Measurements from ENCODE around the gene APEH.

APEH gene

DNA sequence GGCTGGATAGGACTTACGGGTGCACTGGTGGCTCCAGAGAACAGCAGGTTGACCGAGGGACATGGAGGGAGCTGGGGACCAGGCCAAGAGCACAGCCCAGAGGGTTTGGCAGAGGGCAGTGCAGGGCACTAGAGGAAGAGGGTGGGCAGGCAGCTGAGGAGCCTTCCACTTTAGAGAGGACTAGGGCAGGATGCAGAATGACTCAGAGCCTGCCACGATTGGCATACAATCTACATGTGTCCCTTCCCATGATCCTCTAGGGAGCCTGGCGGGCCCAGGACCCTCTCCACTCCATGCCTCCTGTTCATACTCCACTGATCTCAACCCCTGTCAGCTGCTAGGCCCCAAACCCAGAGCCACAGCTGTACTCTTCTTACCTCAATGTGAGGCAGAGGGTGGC, 14.4 kb upstream of the APEH start:
- no peak overlapping the region for H3K4me3 ChIP-seq (ENCODE audit: low read depth, low read length)
- TF ChIP-seq, protein P1, sequence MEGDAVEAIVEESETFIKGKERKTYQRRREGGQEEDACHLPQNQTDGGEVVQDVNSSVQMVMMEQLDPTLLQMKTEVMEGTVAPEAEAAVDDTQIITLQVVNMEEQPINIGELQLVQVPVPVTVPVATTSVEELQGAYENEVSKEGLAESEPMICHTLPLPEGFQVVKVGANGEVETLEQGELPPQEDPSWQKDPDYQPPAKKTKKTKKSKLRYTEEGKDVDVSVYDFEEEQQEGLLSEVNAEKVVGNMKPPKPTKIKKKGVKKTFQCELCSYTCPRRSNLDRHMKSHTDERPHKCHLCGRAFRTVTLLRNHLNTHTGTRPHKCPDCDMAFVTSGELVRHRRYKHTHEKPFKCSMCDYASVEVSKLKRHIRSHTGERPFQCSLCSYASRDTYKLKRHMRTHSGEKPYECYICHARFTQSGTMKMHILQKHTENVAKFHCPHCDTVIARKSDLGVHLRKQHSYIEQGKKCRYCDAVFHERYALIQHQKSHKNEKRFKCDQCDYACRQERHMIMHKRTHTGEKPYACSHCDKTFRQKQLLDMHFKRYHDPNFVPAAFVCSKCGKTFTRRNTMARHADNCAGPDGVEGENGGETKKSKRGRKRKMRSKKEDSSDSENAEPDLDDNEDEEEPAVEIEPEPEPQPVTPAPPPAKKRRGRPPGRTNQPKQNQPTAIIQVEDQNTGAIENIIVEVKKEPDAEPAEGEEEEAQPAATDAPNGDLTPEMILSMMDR (IDR thresholded peaks at IDR 0.05; ENCODE audit: low read depth, low read length, missing control alignments) = no peak
- no peak for DNase-seq (ENCODE audit: low read depth)

DNA sequence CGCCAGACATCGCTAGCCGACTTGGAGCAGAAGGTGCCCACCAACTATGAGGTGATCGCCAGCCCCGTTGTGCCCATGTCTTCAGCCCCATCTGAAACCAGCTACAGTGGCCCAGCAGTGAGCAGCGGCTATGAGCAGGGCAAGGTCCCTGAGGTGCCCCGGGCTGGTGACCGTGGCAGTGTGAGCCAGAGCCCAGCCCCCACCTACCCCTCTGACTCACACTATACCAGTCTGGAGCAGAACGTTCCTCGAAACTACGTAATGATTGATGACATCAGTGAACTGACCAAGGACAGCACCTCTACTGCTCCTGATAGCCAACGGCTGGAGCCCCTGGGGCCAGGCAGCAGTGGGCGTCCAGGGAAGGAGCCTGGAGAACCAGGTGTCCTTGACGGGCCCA, 12.9 kb upstream of the APEH start:
- TF ChIP-seq, protein P1 (IDR thresholded peaks at IDR 0.05; ENCODE audit: low read depth, low read length, missing control alignments) = no peak
- DNase-seq (ENCODE audit: low read depth) = no peak

DNA sequence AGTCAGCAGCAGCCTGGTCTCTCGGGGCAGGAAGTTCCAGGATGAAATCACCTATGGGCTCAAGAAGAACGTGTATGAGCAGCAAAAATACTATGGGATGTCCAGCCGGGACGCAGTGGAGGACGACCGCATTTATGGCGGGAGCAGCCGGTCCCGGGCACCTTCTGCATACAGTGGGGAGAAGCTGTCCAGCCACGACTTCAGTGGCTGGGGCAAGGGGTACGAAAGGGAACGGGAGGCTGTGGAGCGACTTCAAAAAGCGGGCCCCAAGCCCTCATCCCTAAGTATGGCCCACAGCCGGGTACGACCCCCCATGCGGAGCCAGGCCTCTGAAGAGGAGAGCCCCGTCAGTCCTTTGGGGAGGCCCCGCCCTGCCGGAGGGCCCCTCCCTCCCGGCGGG, 12.1 kb upstream of the APEH start:
- H3K4me3 ChIP-seq (ENCODE audit: low read depth, low read length) = no peak overlapping the region
- TF ChIP-seq, protein P1 (IDR thresholded peaks at IDR 0.05; ENCODE audit: low read depth, low read length, missing control alignments) = no peak
- DNase-seq (ENCODE audit: low read depth) = no peak

More for the DNA sequence above, 12.9 kb upstream of the APEH start:
- H3K4me3 ChIP-seq (ENCODE audit: low read depth, low read length) = no peak overlapping the region

DNA sequence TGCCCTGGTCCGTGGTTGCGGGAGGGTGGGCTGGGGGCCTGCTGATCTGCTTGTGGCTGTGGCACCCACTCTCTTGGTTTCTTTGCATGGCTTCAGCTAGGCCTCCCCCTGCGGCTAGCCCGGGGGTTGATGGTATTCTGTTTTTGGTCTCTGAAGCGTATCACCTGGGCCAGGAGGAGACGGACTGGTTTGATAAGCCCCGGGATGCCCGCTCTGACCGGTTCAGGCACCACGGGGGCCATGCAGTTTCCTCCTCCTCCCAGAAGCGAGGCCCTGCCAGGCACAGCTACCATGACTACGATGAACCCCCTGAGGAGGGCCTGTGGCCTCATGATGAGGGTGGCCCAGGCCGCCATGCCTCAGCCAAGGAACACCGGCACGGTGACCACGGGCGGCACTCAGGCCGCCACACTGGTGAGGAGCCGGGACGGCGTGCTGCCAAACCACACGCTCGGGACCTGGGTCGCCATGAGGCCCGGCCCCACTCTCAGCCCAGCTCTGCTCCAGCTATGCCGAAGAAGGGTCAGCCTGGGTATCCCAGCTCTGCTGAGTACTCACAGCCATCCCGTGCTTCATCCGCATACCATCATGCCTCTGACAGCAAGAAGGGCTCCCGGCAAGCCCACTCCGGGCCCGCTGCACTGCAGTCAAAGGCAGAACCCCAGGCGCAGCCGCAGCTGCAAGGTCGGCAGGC, 11.3 kb upstream of the APEH start:
- no peak for DNase-seq (ENCODE audit: low read depth)
- no peak overlapping the region for H3K4me3 ChIP-seq (ENCODE audit: low read depth, low read length)
- TF ChIP-seq, protein P1 (IDR thresholded peaks at IDR 0.05; ENCODE audit: low read depth, low read length, missing control alignments) = no peak

DNA sequence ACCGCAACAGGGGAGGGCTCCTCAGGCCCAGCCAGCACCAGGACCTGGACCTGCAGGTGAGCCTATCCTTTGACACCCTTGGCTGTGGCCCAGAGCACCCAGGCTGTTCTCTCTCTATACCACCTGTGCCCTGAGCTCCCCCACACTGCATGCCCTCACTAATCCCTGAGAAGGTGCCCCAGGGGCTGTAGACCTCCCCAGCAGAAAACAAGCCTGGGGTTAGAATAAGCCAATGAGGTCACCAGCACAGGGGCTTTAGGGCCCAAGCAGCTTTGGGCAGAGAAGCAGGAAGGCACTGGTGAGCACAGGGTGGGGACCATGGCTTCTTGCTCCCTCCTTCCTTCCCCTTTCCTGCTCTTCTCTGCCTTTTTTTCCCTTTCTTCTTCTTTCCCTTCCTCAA, 10.3 kb upstream of the APEH start:
- DNase-seq (ENCODE audit: low read depth) = no peak
- no peak overlapping the region for H3K4me3 ChIP-seq (ENCODE audit: low read depth, low read length)
- TF ChIP-seq, protein P1 (IDR thresholded peaks at IDR 0.05; ENCODE audit: low read depth, low read length, missing control alignments) = no peak

DNA sequence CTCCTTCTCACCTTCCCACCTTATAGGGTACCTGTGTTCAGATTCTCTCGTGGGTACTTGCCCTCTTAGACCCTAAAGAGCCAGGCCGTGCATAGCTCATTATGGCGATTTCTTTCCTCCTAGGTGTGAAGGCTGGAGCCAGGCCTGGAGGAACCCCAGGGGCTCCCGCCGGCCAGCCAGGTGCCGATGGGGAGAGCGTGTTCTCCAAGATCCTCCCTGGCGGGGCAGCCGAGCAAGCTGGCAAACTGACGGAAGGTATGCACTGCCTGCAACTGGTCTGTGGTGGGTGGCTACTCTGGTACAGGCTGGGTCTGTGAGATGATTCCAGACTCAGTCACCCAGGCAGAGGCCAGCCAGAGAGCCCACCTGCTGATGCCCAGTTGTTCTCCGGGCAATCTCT, 9.9 kb upstream of the APEH start:
- DNase-seq (ENCODE audit: low read depth) = no peak
- no peak overlapping the region for H3K4me3 ChIP-seq (ENCODE audit: low read depth, low read length)
- TF ChIP-seq, protein P1 (IDR thresholded peaks at IDR 0.05; ENCODE audit: low read depth, low read length, missing control alignments) = no peak

Measured in GM12864 (cell line).